GM19395 (cell line): Measurements from ENCODE around the gene GAS6.

Experiments used
- ATAC-seq: cut with Tn5 transposase; IDR thresholded peaks from one replicate; pipeline ENCODE4 v1.9.1; 2021; ENCODE audit warnings: mild to moderate bottlenecking, moderate library complexity; ENCODE audit not compliant: unreplicated experiment

GAS6 gene

GRCh38 chr13:113888701-113889330 is 24.9 kb upstream of the GAS6 start:
- ATAC-seq, result no peak

GRCh38 chr13:113887700-113888201 is 23.9 kb upstream of the GAS6 start:
- no peak for ATAC-seq

GRCh38 chr13:113886561-113887112 is 22.8 kb upstream of the GAS6 start:
- no peak for ATAC-seq

- ATAC-seq, result no peak
Observed at GRCh38 chr13:113884821-113885220, 20.9 kb upstream of the GAS6 start.

GRCh38 chr13:113883921-113884804 is 20.3 kb upstream of the GAS6 start:
- ATAC-seq, result no peak

GRCh38 chr13:113883314-113883811 is 19.5 kb upstream of the GAS6 start:
- ATAC-seq, result no peak

GRCh38 chr13:113882716-113883115 is 18.8 kb upstream of the GAS6 start:
- ATAC-seq, result no peak

GRCh38 chr13:113882267-113882630 is 18.4 kb upstream of the GAS6 start:
- ATAC-seq, result no peak

GRCh38 chr13:113881614-113882266 is 17.9 kb upstream of the GAS6 start:
- no peak for ATAC-seq

- ATAC-seq, result no peak
Observed at GRCh38 chr13:113880651-113881611, 17.1 kb upstream of the GAS6 start.

GRCh38 chr13:113879494-113880360 is 15.9 kb upstream of the GAS6 start:
- ATAC-seq, result no peak

GRCh38 chr13:113879017-113879416 is 15.1 kb upstream of the GAS6 start:
- ATAC-seq, result no peak

- no peak for ATAC-seq
Observed at GRCh38 chr13:113877149-113877990, 13.5 kb upstream of the GAS6 start.

- no peak for ATAC-seq
Observed at GRCh38 chr13:113876346-113877148, 12.7 kb upstream of the GAS6 start.

- no peak for ATAC-seq
Observed at GRCh38 chr13:113875837-113876281, 12.0 kb upstream of the GAS6 start.

- ATAC-seq, result no peak
Observed at GRCh38 chr13:113875429-113875815, 11.5 kb upstream of the GAS6 start.
